Activated CD8-positive, alpha-beta T cell treated with anti-CD3 and anti-CD28 coated beads, Interleukin-2, amount 10 ng/mL, durations not matched to agents 7 days and 5 days (primary cell): ENCODE data around the gene CLMP. TPM values are rescaled to one million over a fixed set of nuclear protein-coding genes. Genes with fewer than 3 reads are reported as not detected.
"Not testable (repeated sequence)": the region's sequence is repeated elsewhere in the genome, so short reads cannot be mapped to it uniquely, and the experiment has no call there.

Experiments used
- ATAC-seq: fragments of 150-1000 bp; cut with Tn5 transposase; one replicate; pipeline ENCODE4 v1.10.0; 2021; ENCODE audit warnings: moderate library complexity
- CTCF ChIA-PET: fragments of 350-600 bp; sonication (Branson Sonifier 250); formaldehyde crosslinking; loops from one replicate; lab custom pipeline; 2021; ENCODE audit warnings: antibody characterized with exemption; lab: Charles Lee
- POLR2A ChIA-PET: fragments of 350-600 bp; sonication (Branson Sonifier 250); formaldehyde crosslinking; loops from one replicate; lab custom pipeline; 2021; ENCODE audit warnings: antibody characterized with exemption; lab: Charles Lee
- DNase-seq: peaks from one replicate; pipeline ENCODE4 v3.0.0-alpha.2; 2020
- H3K27ac Mint-ChIP-seq: one replicate; pipeline ENCODE4 v1.8.0; 2021; ENCODE audit warnings: mild to moderate bottlenecking, mixed read lengths
- H3K27me3 Mint-ChIP-seq: one replicate; pipeline ENCODE4 v1.8.0; 2021; ENCODE audit warnings: low read depth, mixed read lengths
- H3K36me3 Mint-ChIP-seq: one replicate; pipeline ENCODE4 v1.8.0; 2021; ENCODE audit warnings: low read depth, mixed read lengths
- H3K4me1 Mint-ChIP-seq: one replicate; pipeline ENCODE4 v1.8.0; 2021; ENCODE audit warnings: low read depth, mixed read lengths
- H3K4me3 Mint-ChIP-seq: one replicate; pipeline ENCODE4 v1.8.0; 2021; ENCODE audit warnings: mild to moderate bottlenecking, mixed read lengths
- H3K9me3 Mint-ChIP-seq: one replicate; pipeline ENCODE4 v1.8.0; 2022; ENCODE audit warnings: mixed read lengths; ENCODE audit not compliant: insufficient read depth
- total RNA-seq, 2 experiments: library from RNA; stranded (reverse); gene quantifications; one replicate each; pipeline ENCODE4 v1.2.3, GENCODE V29; 2021

CLMP gene
- total RNA-seq, 2 experiments from 2014 or later, result 0.29 TPM

DNA sequence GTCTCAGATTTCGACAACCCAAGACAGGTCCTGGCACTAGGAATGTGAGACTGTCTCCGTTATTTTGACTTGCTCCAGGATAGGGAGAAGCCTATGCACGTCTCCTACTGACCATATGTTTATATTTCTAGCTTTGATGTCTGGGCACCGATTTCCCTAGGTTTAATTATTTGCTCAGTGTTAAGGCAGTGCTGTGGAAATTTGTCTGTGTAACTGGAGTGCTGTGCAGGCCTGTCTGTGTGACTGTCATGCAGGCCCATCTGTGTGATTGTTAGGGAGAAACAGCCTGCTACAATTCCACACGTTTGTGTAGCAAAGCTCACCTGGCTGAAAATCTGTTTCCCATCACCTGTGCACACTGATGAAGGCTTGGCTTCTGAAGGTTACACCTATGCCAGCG, 103.5 kb downstream of the CLMP start:
- POLR2A ChIA-PET, result interaction anchor here (1.3 to 2.7 kb wide), 3 partner anchors 29 to 34 kb away, joined by 6 to 12 read pairs (median 7); partner anchors contain the start of gene HSPA8
- CTCF ChIA-PET, result interaction anchor here (0.7 to 2.7 kb wide), 4 partner anchors 12 to 37 kb away, joined by 3 to 19 read pairs (median 4); no protein-coding TSS in a partner anchor
- H3K27ac Mint-ChIP-seq, result no peak overlapping the region
- no peaks in the 10 kb centered on the region for H3K27me3 Mint-ChIP-seq
- no peaks in the 10 kb centered on the region for H3K36me3 Mint-ChIP-seq
- no peak for DNase-seq
- H3K9me3 Mint-ChIP-seq, result no peaks in the 10 kb centered on the region
- no peak overlapping the region for H3K4me3 Mint-ChIP-seq
- ATAC-seq, result no peak
- H3K4me1 Mint-ChIP-seq, result peaks cover 19% of the 10 kb centered on the region

GRCh38 chr11:123090168-123090567, 104.9 kb downstream of the CLMP start:
- peaks cover 31% of the 10 kb centered on the region for H3K4me1 Mint-ChIP-seq

GRCh38 chr11:123088896-123089295, 106.2 kb downstream of the CLMP start:
- not testable (repeated sequence) for ATAC-seq, DNase-seq, H3K9me3 Mint-ChIP-seq, H3K27me3 Mint-ChIP-seq, H3K36me3 Mint-ChIP-seq, H3K27ac Mint-ChIP-seq, H3K4me3 Mint-ChIP-seq
- peaks cover 36% of the 10 kb centered on the region for H3K4me1 Mint-ChIP-seq
- POLR2A ChIA-PET, result interaction anchor here (1.1 to 5.7 kb wide), 6 partner anchors 12 to 33 kb away, joined by 3 to 104 read pairs (median 6); partner anchors contain the start of gene HSPA8
- CTCF ChIA-PET, result interaction anchor here (0.6 to 5.0 kb wide), 7 partner anchors 10 to 156 kb away, joined by 3 to 24 read pairs (median 3); no protein-coding TSS in a partner anchor

More at GRCh38 chr11:123090168-123090567, 104.9 kb downstream of the CLMP start:
- not testable (repeated sequence) for H3K27me3 Mint-ChIP-seq, ATAC-seq, H3K9me3 Mint-ChIP-seq, DNase-seq, H3K36me3 Mint-ChIP-seq, H3K27ac Mint-ChIP-seq, H3K4me3 Mint-ChIP-seq
- ChIA-PET CTCF (interaction anchor here (2.7 kb wide), 1 partner anchor 13 kb away, joined by 19 read pairs; no protein-coding TSS in a partner anchor), POLR2A (interaction anchor here (2.7 kb wide), 1 partner anchor 33 kb away, joined by 6 read pairs; no protein-coding TSS in a partner anchor)

- DNase-seq (peak; percentile 58), ATAC-seq (peak; percentile 95)
- H3K27me3 Mint-ChIP-seq, H3K9me3 Mint-ChIP-seq, H3K36me3 Mint-ChIP-seq: not testable (repeated sequence)
- Mint-ChIP-seq H3K27ac (peak overlapping the region; percentile 91), H3K4me3 (peak overlapping the region; percentile 48), H3K4me1 (peaks cover 48% of the 10 kb centered on the region)
- ChIA-PET POLR2A (interaction anchor here (0.6 to 5.7 kb wide), 10 partner anchors 8 to 93 kb away, joined by 3 to 104 read pairs (median 4); partner anchors contain the start of gene HSPA8), CTCF (interaction anchor here (0.9 to 5.0 kb wide), 6 partner anchors 12 to 159 kb away, joined by 3 to 24 read pairs (median 4); no protein-coding TSS in a partner anchor)
These were observed 107.4 kb downstream of the CLMP start for GRCh38 chr11:123087657-123088056.

DNA sequence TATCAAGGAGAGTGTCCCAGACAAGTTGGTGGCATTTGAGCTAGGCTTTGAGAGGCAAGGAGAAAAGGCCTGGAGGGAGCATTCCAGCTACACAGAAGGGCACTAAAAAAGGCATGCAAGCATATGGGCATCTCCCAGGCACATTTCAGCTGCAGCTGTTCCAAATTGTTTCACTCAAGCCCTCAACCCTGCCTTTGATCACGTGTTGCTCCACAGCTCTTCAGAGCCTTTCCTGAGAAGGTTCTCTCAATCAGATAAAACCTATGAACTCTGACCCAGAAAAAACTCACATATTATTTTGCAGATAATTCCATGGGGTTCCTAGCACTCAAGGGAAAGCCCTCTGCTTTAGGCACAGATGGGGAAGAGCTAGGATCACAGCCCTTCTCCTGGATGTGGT, 108.7 kb downstream of the CLMP start:
- ATAC-seq (no peak), DNase-seq (no peak)
- CTCF ChIA-PET, result interaction anchor here (0.8 to 5.0 kb wide), 6 partner anchors 14 to 26 kb away, joined by 3 to 24 read pairs (median 4); no protein-coding TSS in a partner anchor
- Mint-ChIP-seq H3K27ac (peak overlapping the region; percentile 91), H3K9me3 (no peaks in the 10 kb centered on the region), H3K36me3 (peaks cover 9% of the 10 kb centered on the region), H3K4me3 (peak overlapping the region; percentile 10), H3K27me3 (no peaks in the 10 kb centered on the region), H3K4me1 (peaks cover 50% of the 10 kb centered on the region)
- POLR2A ChIA-PET, result interaction anchor here (0.8 to 5.7 kb wide), 4 partner anchors 9 to 29 kb away, joined by 3 to 104 read pairs (median 13); partner anchors contain the start of gene HSPA8

- no peak for ATAC-seq
- peaks cover 9% of the 10 kb centered on the region for H3K36me3 Mint-ChIP-seq
- H3K27ac Mint-ChIP-seq, result no peak overlapping the region
- ChIA-PET POLR2A (interaction anchor here (0.8 to 5.7 kb wide), 3 partner anchors 8 to 24 kb away, joined by 3 to 104 read pairs (median 17); partner anchors contain the start of gene HSPA8), CTCF (interaction anchor here (1.2 to 5.0 kb wide), 4 partner anchors 15 to 25 kb away, joined by 3 to 24 read pairs (median 5); no protein-coding TSS in a partner anchor)
- no peak for DNase-seq
- H3K9me3 Mint-ChIP-seq, result no peaks in the 10 kb centered on the region
- H3K27me3 Mint-ChIP-seq, result no peaks in the 10 kb centered on the region
- H3K4me1 Mint-ChIP-seq, result peaks cover 50% of the 10 kb centered on the region
- H3K4me3 Mint-ChIP-seq, result no peak overlapping the region
These were observed 109.6 kb downstream of the CLMP start for GRCh38 chr11:123085497-123085896.

GRCh38 chr11:123084454-123084853, 110.6 kb downstream of the CLMP start:
- ChIA-PET POLR2A (interaction anchor here (5.7 kb wide), 1 partner anchor 23 kb away, joined by 104 read pairs; the partner anchor contains the start of gene HSPA8), CTCF (interaction anchor here (1.0 to 1.6 kb wide), 2 partner anchors 13 to 162 kb away, joined by 3 to 5 read pairs; no protein-coding TSS in a partner anchor)
- ATAC-seq, result no peak
- H3K4me1 Mint-ChIP-seq, result peaks cover 53% of the 10 kb centered on the region
- no peak overlapping the region for H3K27ac Mint-ChIP-seq
- no peaks in the 10 kb centered on the region for H3K9me3 Mint-ChIP-seq
- DNase-seq, result no peak
- no peaks in the 10 kb centered on the region for H3K27me3 Mint-ChIP-seq
- H3K36me3 Mint-ChIP-seq, result peaks cover 9% of the 10 kb centered on the region
- no peak overlapping the region for H3K4me3 Mint-ChIP-seq

GRCh38 chr11:123083623-123084029, 111.4 kb downstream of the CLMP start:
- Mint-ChIP-seq H3K4me3 (no peak overlapping the region), H3K27ac (no peak overlapping the region), H3K4me1 (peaks cover 50% of the 10 kb centered on the region), H3K9me3 (no peaks in the 10 kb centered on the region), H3K36me3 (peaks cover 9% of the 10 kb centered on the region), H3K27me3 (no peaks in the 10 kb centered on the region)
- DNase-seq (peak; percentile 54), ATAC-seq (peak; percentile 32)
- CTCF ChIA-PET, result interaction anchor here (0.9 to 2.0 kb wide), 7 partner anchors 10 to 178 kb away, joined by 3 to 7 read pairs (median 5); no protein-coding TSS in a partner anchor
- POLR2A ChIA-PET, result interaction anchor here (0.7 kb wide), 1 partner anchor 14 kb away, joined by 3 read pairs; no protein-coding TSS in a partner anchor

GRCh38 chr11:123082977-123083376, 112.1 kb downstream of the CLMP start:
- ATAC-seq, result no peak
- H3K9me3 Mint-ChIP-seq, result no peaks in the 10 kb centered on the region
- peak overlapping the region; percentile 54 for H3K27ac Mint-ChIP-seq
- H3K27me3 Mint-ChIP-seq, result no peaks in the 10 kb centered on the region
- no peak overlapping the region for H3K4me3 Mint-ChIP-seq
- CTCF ChIA-PET, result interaction anchor here (0.7 to 2.0 kb wide), 7 partner anchors 9 to 179 kb away, joined by 3 to 7 read pairs (median 5); no protein-coding TSS in a partner anchor
- POLR2A ChIA-PET, result interaction anchor here (0.7 to 4.2 kb wide), 2 partner anchors 13 to 21 kb away, joined by 3 to 18 read pairs; partner anchors contain the start of gene HSPA8
- peaks cover 9% of the 10 kb centered on the region for H3K36me3 Mint-ChIP-seq
- DNase-seq, result no peak
- peaks cover 46% of the 10 kb centered on the region for H3K4me1 Mint-ChIP-seq

DNA sequence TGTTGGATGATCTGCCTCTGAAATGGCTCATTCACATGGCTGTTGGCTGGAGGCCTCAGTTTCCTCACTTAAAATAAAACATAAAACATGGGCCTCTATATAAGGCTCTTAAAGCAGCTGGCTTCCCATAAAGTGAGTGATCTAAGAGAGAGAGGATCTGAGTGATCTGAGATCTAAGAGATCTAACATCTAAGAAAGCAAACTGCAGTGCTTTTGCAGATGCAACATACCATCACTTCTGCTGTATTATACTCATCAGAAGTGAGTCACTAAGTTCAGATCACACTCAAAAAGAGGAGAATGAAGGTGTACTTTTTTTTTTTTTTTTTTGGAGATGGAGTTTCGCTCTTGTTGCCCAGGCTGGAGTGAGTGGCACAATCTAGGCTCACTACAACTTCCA, 115.0 kb downstream of the CLMP start:
- POLR2A ChIA-PET, result interaction anchor here (0.6 to 4.2 kb wide), 2 partner anchors 17 to 18 kb away, joined by 7 to 18 read pairs; partner anchors contain the start of gene HSPA8
- Mint-ChIP-seq H3K4me3 (no peak overlapping the region), H3K36me3 (peaks cover 9% of the 10 kb centered on the region), H3K4me1 (peaks cover 22% of the 10 kb centered on the region), H3K27ac (no peak overlapping the region), H3K27me3 (no peaks in the 10 kb centered on the region), H3K9me3 (no peaks in the 10 kb centered on the region)
- ATAC-seq, result no peak
- CTCF ChIA-PET, result interaction anchor here (0.9 to 2.5 kb wide), 5 partner anchors 11 to 167 kb away, joined by 3 to 16 read pairs (median 3); no protein-coding TSS in a partner anchor
- DNase-seq, result no peak

- H3K4me3 Mint-ChIP-seq, result no peak overlapping the region
- no peak overlapping the region for H3K27ac Mint-ChIP-seq
- ChIA-PET CTCF (no interaction called here), POLR2A (no interaction called here)
- no peak for ATAC-seq
- no peak for DNase-seq
- no peaks in the 10 kb centered on the region for H3K9me3 Mint-ChIP-seq
- peaks cover 2% of the 10 kb centered on the region for H3K36me3 Mint-ChIP-seq
- peaks cover 23% of the 10 kb centered on the region for H3K4me1 Mint-ChIP-seq
- H3K27me3 Mint-ChIP-seq, result no peaks in the 10 kb centered on the region
These were observed 118.6 kb downstream of the CLMP start for GRCh38 chr11:123076484-123076883.
